ENCODE measurements around the gene CSMD2.

CSMD2 gene

GRCh38 chr1:33610864-33611455 is 554.1 kb downstream of the CSMD2 start:
- H3K27ac ChIP-seq (ENCODE audit: low read length), result no peak overlapping the region
- H3K27me3 ChIP-seq (replicated peaks; ENCODE audit: insufficient read depth, low read length), result peaks cover 53% of the 10 kb centered on the region
- H3F3A ChIP-seq (ENCODE audit: insufficient read depth, low read length), result no peaks in the 10 kb centered on the region
- no peak overlapping the region for H3K4me3 ChIP-seq (ENCODE audit: low read length)
- H3K4me2 ChIP-seq (ENCODE audit: low read depth, low read length), result no peak overlapping the region
- no peak overlapping the region for H2AFZ ChIP-seq (ENCODE audit: low read length)
- no peak for TF ChIP-seq EZH2phosphoT487 (IDR thresholded peaks at IDR 0.05; ENCODE audit: low read length)
- TF ChIP-seq EZH2 (optimal IDR thresholded peaks at IDR 0.05; ENCODE audit: low read depth, low read length), result no peak
- TF ChIP-seq CTCF (IDR thresholded peaks at IDR 0.05; ENCODE audit: low read length), result no peak
- no peaks in the 10 kb centered on the region for H3K9me2 ChIP-seq (replicated peaks; ENCODE audit: insufficient read depth, low read length)
- no peak for DNase-seq
- no peak overlapping the region for H3K9ac ChIP-seq (ENCODE audit: low read length)
- H3K9me3 ChIP-seq (replicated peaks; ENCODE audit: insufficient read depth, low read length), result no peaks in the 10 kb centered on the region
- peaks cover 5% of the 10 kb centered on the region; the same call in 1 of the 2 replicates for H3K4me1 ChIP-seq (ENCODE audit: low read length)
- H4K20me1 ChIP-seq (ENCODE audit: insufficient read depth, low read length), result no peaks in the 10 kb centered on the region
- H3K36me3 ChIP-seq (replicated peaks; ENCODE audit: insufficient read depth, low read length), result no peaks in the 10 kb centered on the region
- no peaks in the 10 kb centered on the region for H3K79me2 ChIP-seq (ENCODE audit: low read length)

DNA sequence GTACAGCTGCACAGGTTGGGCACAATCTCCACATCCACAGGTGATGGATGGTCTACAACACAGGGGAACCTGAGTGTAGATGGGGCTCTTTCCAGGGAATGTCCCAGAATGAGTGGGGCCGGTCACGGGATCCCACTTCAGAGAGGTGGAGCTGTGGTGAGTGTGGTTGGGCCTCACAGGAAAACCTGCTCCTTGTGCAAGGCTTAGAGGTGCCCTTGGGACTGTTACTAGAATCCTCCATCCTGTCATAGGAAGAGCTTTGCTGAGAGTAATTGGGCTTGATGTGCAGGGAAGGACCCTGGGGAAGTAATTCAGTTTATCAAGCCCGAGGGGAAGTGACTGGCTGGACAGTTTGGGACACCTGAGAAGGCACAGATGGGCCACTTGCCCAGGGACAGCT is 554.6 kb downstream of the CSMD2 start:
- no peak overlapping the region for H3K4me2 ChIP-seq (ENCODE audit: low read depth, low read length)
- H3K4me3 ChIP-seq (ENCODE audit: low read length), result no peak overlapping the region
- no peak overlapping the region for H3K9ac ChIP-seq (ENCODE audit: low read length)
- peaks cover under 1% of the 10 kb centered on the region; the same call in 1 of the 2 replicates for H3K4me1 ChIP-seq (ENCODE audit: low read length)
- no peak for DNase-seq
- no peaks in the 10 kb centered on the region for H4K20me1 ChIP-seq (ENCODE audit: insufficient read depth, low read length)
- H3K79me2 ChIP-seq (ENCODE audit: low read length), result no peaks in the 10 kb centered on the region
- no peaks in the 10 kb centered on the region for H3K36me3 ChIP-seq (replicated peaks; ENCODE audit: insufficient read depth, low read length)
- H2AFZ ChIP-seq (ENCODE audit: low read length), result no peak overlapping the region
- no peaks in the 10 kb centered on the region for H3K9me3 ChIP-seq (replicated peaks; ENCODE audit: insufficient read depth, low read length)
- H3K27ac ChIP-seq (ENCODE audit: low read length), result no peak overlapping the region
- no peaks in the 10 kb centered on the region for H3K9me2 ChIP-seq (replicated peaks; ENCODE audit: insufficient read depth, low read length)
- no peak for TF ChIP-seq EZH2phosphoT487 (IDR thresholded peaks at IDR 0.05; ENCODE audit: low read length)
- TF ChIP-seq EZH2 (optimal IDR thresholded peaks at IDR 0.05; ENCODE audit: low read depth, low read length), result no peak
- no peak for TF ChIP-seq CTCF (IDR thresholded peaks at IDR 0.05; ENCODE audit: low read length)
- no peaks in the 10 kb centered on the region for H3F3A ChIP-seq (ENCODE audit: insufficient read depth, low read length)
- peaks cover 53% of the 10 kb centered on the region for H3K27me3 ChIP-seq (replicated peaks; ENCODE audit: insufficient read depth, low read length)

- Histone ChIP-seq H3K27me3 (replicated peaks; ENCODE audit: insufficient read depth, low read length) (peaks cover 53% of the 10 kb centered on the region), H4K20me1 (ENCODE audit: insufficient read depth, low read length) (no peaks in the 10 kb centered on the region), H3K27ac (ENCODE audit: low read length) (no peak overlapping the region), H3K4me1 (ENCODE audit: low read length) (no peaks in the 10 kb centered on the region), H2AFZ (ENCODE audit: low read length) (no peak overlapping the region), H3K9ac (ENCODE audit: low read length) (no peak overlapping the region), H3K4me2 (ENCODE audit: low read depth, low read length) (no peak overlapping the region), H3K9me3 (replicated peaks; ENCODE audit: insufficient read depth, low read length) (no peaks in the 10 kb centered on the region), H3K4me3 (ENCODE audit: low read length) (no peak overlapping the region), H3K79me2 (ENCODE audit: low read length) (no peaks in the 10 kb centered on the region), H3F3A (ENCODE audit: insufficient read depth, low read length) (no peaks in the 10 kb centered on the region), H3K9me2 (replicated peaks; ENCODE audit: insufficient read depth, low read length) (no peaks in the 10 kb centered on the region), H3K36me3 (replicated peaks; ENCODE audit: insufficient read depth, low read length) (no peaks in the 10 kb centered on the region)
- TF ChIP-seq CTCF (IDR thresholded peaks at IDR 0.05; ENCODE audit: low read length), result no peak
- no peak for TF ChIP-seq EZH2 (optimal IDR thresholded peaks at IDR 0.05; ENCODE audit: low read depth, low read length)
- TF ChIP-seq EZH2phosphoT487 (IDR thresholded peaks at IDR 0.05; ENCODE audit: low read length), result no peak
- no peak for DNase-seq
Measured at GRCh38 chr1:33609739-33610138, 555.3 kb downstream of the CSMD2 start.

Data from MM.1S (cell line).